ENCODE data around the gene PIM3. TPM values are rescaled to one million over a fixed set of nuclear protein-coding genes. Genes with fewer than 3 reads are reported as not detected.

PIM3 gene
- total and polyA plus RNA-seq, 2 of the 8 experiments (the other 6 are each of a cell fraction or from before 2014, with no cell fraction given) = 22.6 to 30.0 TPM

DNA sequence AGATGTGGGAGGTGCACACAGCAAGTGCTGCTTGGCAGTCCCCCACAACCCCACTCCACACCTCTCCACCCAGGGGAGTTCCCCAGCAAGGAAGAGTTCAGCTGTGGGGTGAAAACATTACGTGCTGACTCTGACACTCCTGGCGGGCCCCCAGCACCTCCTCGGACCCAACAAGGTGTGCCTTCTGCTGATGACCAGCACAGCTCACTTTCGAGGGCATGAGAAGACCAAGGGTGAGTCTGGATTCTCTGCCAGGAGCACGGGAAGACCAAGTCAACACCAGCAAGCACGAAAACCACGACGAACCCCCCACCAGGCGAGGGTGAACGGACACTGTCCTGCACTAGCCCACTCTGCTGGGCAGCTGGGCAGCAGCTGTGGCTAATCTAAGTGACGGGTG is 43.7 kb upstream of the PIM3 start (continued):
- TF ChIP-seq, protein P1, sequence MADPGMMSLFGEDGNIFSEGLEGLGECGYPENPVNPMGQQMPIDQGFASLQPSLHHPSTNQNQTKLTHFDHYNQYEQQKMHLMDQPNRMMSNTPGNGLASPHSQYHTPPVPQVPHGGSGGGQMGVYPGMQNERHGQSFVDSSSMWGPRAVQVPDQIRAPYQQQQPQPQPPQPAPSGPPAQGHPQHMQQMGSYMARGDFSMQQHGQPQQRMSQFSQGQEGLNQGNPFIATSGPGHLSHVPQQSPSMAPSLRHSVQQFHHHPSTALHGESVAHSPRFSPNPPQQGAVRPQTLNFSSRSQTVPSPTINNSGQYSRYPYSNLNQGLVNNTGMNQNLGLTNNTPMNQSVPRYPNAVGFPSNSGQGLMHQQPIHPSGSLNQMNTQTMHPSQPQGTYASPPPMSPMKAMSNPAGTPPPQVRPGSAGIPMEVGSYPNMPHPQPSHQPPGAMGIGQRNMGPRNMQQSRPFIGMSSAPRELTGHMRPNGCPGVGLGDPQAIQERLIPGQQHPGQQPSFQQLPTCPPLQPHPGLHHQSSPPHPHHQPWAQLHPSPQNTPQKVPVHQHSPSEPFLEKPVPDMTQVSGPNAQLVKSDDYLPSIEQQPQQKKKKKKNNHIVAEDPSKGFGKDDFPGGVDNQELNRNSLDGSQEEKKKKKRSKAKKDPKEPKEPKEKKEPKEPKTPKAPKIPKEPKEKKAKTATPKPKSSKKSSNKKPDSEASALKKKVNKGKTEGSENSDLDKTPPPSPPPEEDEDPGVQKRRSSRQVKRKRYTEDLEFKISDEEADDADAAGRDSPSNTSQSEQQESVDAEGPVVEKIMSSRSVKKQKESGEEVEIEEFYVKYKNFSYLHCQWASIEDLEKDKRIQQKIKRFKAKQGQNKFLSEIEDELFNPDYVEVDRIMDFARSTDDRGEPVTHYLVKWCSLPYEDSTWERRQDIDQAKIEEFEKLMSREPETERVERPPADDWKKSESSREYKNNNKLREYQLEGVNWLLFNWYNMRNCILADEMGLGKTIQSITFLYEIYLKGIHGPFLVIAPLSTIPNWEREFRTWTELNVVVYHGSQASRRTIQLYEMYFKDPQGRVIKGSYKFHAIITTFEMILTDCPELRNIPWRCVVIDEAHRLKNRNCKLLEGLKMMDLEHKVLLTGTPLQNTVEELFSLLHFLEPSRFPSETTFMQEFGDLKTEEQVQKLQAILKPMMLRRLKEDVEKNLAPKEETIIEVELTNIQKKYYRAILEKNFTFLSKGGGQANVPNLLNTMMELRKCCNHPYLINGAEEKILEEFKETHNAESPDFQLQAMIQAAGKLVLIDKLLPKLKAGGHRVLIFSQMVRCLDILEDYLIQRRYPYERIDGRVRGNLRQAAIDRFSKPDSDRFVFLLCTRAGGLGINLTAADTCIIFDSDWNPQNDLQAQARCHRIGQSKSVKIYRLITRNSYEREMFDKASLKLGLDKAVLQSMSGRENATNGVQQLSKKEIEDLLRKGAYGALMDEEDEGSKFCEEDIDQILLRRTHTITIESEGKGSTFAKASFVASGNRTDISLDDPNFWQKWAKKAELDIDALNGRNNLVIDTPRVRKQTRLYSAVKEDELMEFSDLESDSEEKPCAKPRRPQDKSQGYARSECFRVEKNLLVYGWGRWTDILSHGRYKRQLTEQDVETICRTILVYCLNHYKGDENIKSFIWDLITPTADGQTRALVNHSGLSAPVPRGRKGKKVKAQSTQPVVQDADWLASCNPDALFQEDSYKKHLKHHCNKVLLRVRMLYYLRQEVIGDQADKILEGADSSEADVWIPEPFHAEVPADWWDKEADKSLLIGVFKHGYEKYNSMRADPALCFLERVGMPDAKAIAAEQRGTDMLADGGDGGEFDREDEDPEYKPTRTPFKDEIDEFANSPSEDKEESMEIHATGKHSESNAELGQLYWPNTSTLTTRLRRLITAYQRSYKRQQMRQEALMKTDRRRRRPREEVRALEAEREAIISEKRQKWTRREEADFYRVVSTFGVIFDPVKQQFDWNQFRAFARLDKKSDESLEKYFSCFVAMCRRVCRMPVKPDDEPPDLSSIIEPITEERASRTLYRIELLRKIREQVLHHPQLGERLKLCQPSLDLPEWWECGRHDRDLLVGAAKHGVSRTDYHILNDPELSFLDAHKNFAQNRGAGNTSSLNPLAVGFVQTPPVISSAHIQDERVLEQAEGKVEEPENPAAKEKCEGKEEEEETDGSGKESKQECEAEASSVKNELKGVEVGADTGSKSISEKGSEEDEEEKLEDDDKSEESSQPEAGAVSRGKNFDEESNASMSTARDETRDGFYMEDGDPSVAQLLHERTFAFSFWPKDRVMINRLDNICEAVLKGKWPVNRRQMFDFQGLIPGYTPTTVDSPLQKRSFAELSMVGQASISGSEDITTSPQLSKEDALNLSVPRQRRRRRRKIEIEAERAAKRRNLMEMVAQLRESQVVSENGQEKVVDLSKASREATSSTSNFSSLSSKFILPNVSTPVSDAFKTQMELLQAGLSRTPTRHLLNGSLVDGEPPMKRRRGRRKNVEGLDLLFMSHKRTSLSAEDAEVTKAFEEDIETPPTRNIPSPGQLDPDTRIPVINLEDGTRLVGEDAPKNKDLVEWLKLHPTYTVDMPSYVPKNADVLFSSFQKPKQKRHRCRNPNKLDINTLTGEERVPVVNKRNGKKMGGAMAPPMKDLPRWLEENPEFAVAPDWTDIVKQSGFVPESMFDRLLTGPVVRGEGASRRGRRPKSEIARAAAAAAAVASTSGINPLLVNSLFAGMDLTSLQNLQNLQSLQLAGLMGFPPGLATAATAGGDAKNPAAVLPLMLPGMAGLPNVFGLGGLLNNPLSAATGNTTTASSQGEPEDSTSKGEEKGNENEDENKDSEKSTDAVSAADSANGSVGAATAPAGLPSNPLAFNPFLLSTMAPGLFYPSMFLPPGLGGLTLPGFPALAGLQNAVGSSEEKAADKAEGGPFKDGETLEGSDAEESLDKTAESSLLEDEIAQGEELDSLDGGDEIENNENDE (IDR thresholded peaks at IDR 0.05; ENCODE audit: insufficient replicate concordance, low read length) = no peak
- TF ChIP-seq FOSL1 (IDR thresholded peaks at IDR 0.05; ENCODE audit: insufficient read depth, low read depth, low read length) = no peak
- TF ChIP-seq, protein P2, sequence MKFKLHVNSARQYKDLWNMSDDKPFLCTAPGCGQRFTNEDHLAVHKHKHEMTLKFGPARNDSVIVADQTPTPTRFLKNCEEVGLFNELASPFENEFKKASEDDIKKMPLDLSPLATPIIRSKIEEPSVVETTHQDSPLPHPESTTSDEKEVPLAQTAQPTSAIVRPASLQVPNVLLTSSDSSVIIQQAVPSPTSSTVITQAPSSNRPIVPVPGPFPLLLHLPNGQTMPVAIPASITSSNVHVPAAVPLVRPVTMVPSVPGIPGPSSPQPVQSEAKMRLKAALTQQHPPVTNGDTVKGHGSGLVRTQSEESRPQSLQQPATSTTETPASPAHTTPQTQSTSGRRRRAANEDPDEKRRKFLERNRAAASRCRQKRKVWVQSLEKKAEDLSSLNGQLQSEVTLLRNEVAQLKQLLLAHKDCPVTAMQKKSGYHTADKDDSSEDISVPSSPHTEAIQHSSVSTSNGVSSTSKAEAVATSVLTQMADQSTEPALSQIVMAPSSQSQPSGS (IDR thresholded peaks at IDR 0.05; ENCODE audit: low read length) = no peak
- TF ChIP-seq TAF1 (IDR thresholded peaks at IDR 0.05; ENCODE audit: low read depth, low read length) = no peak
- no peak for TF ChIP-seq TEAD4 (IDR thresholded peaks at IDR 0.05; ENCODE audit: low read depth, low read length)
- TF ChIP-seq, protein P3, sequence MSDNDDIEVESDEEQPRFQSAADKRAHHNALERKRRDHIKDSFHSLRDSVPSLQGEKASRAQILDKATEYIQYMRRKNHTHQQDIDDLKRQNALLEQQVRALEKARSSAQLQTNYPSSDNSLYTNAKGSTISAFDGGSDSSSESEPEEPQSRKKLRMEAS (IDR thresholded peaks at IDR 0.05) = no peak
- TF ChIP-seq, protein P4, sequence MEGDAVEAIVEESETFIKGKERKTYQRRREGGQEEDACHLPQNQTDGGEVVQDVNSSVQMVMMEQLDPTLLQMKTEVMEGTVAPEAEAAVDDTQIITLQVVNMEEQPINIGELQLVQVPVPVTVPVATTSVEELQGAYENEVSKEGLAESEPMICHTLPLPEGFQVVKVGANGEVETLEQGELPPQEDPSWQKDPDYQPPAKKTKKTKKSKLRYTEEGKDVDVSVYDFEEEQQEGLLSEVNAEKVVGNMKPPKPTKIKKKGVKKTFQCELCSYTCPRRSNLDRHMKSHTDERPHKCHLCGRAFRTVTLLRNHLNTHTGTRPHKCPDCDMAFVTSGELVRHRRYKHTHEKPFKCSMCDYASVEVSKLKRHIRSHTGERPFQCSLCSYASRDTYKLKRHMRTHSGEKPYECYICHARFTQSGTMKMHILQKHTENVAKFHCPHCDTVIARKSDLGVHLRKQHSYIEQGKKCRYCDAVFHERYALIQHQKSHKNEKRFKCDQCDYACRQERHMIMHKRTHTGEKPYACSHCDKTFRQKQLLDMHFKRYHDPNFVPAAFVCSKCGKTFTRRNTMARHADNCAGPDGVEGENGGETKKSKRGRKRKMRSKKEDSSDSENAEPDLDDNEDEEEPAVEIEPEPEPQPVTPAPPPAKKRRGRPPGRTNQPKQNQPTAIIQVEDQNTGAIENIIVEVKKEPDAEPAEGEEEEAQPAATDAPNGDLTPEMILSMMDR (IDR thresholded peaks at IDR 0.05; ENCODE audit: control extremely low read depth in 1 of 3, insufficient read depth in 1 of 3, low read depth in 1 of 3, low read length in 3 of 3) = no peak

Measured in H1 (cell line).